ENCODE data around the gene LGR5. TPM values are rescaled to one million over a fixed set of nuclear protein-coding genes. Genes with fewer than 3 reads are reported as not detected.
A peak's percentile ranks its signal among the peaks of the same experiment; 100 is the strongest.

LGR5 gene
- total RNA-seq = not detected
- not detected for polyA plus RNA-seq

- H3K27me3 ChIP-seq (ENCODE audit: control insufficient read depth, insufficient read depth, low read length) = peaks cover 36% of the 10 kb centered on the region
- no peak for DNase-seq
- peak; percentile 14 to 28 for ATAC-seq (ENCODE audit: low read depth in 2 of 2)
- H3K4me1 Mint-ChIP-seq = peaks cover 0 to 20% (median 9%) of the 10 kb centered on the region in 4 donors
- peak within 1 kb of the TSS in 3 of 4 donors; percentile 7 to 78 (median 75) for H3K4me3 Mint-ChIP-seq
- H3K36me3 Mint-ChIP-seq = no peaks in the 10 kb centered on the region
- H3K4me1 ChIP-seq (ENCODE audit: control insufficient read depth, insufficient read depth, low read length, poor library complexity, severe bottlenecking) = peaks cover 24% of the 10 kb centered on the region
- H3K36me3 ChIP-seq (ENCODE audit: control insufficient read depth, insufficient read depth, low read length) = no peaks in the 10 kb centered on the region
- H3K4me3 ChIP-seq (ENCODE audit: low read depth, low read length) = peak within 1 kb of the TSS; percentile 32
- peaks cover 62% of the 10 kb centered on the region for H3K27me3 Mint-ChIP-seq
- H3K27ac ChIP-seq (ENCODE audit: insufficient read depth, low read length, poor library complexity, severe bottlenecking) = no peak within 1 kb of the TSS
- peaks cover 4 to 7% of the 10 kb centered on the region in 2 experiments for H3K9me3 ChIP-seq (ENCODE audit: control insufficient read depth in 2 of 2, low read length in 2 of 2)
- H3K27ac Mint-ChIP-seq = no peak within 1 kb of the TSS
- peaks cover 0 to 23% (median 7%) of the 10 kb centered on the region in 7 donors for H3K9me3 Mint-ChIP-seq
Observed at GRCh38 chr12:71439613-71440344, at the start of gene LGR5. Gene LGR5 (plus strand): TSS chr12:71439798. CDS start chr12:71440081, 283 bp downstream.

GRCh38 chr12:71392521-71393145 is 47.0 kb upstream of the LGR5 start:
- peak in 1 of 2 donors; percentile 39 for ATAC-seq (ENCODE audit: low read depth in 2 of 2)
- H3K27me3 ChIP-seq (ENCODE audit: control insufficient read depth, insufficient read depth, low read length) = no peaks in the 10 kb centered on the region
- no peak overlapping the region for H3K27ac ChIP-seq (ENCODE audit: insufficient read depth, low read length, poor library complexity, severe bottlenecking)
- no peaks in the 10 kb centered on the region for H3K4me1 Mint-ChIP-seq
- peaks cover 0 to 3% (median 0%) of the 10 kb centered on the region in 7 donors for H3K9me3 Mint-ChIP-seq
- DNase-seq = peak in 1 of 3 donors; percentile 57
- H3K4me1 ChIP-seq (ENCODE audit: control insufficient read depth, insufficient read depth, low read length, poor library complexity, severe bottlenecking) = no peaks in the 10 kb centered on the region
- H3K4me3 ChIP-seq (ENCODE audit: low read depth, low read length) = no peak overlapping the region
- H3K9me3 ChIP-seq (ENCODE audit: control insufficient read depth in 2 of 2, low read length in 2 of 2) = no peaks in the 10 kb centered on the region
- no peak overlapping the region for H3K4me3 Mint-ChIP-seq
- H3K27me3 Mint-ChIP-seq = peaks cover 6% of the 10 kb centered on the region
- H3K27ac Mint-ChIP-seq = no peak overlapping the region
- H3K36me3 Mint-ChIP-seq = no peaks in the 10 kb centered on the region
- no peaks in the 10 kb centered on the region for H3K36me3 ChIP-seq (ENCODE audit: control insufficient read depth, insufficient read depth, low read length)

- H3K4me1 Mint-ChIP-seq = no peaks in the 10 kb centered on the region
- Histone ChIP-seq H3K4me3 (ENCODE audit: low read depth, low read length) (no peak overlapping the region), H3K27me3 (ENCODE audit: control insufficient read depth, insufficient read depth, low read length) (no peaks in the 10 kb centered on the region), H3K4me1 (ENCODE audit: control insufficient read depth, insufficient read depth, low read length, poor library complexity, severe bottlenecking) (no peaks in the 10 kb centered on the region), H3K36me3 (ENCODE audit: control insufficient read depth, insufficient read depth, low read length) (no peaks in the 10 kb centered on the region), H3K27ac (ENCODE audit: insufficient read depth, low read length, poor library complexity, severe bottlenecking) (no peak overlapping the region), H3K9me3 (ENCODE audit: control insufficient read depth in 2 of 2, low read length in 2 of 2) (no peaks in the 10 kb centered on the region)
- H3K27me3 Mint-ChIP-seq = peaks cover 5% of the 10 kb centered on the region
- peak in 1 of 3 donors; percentile 4 for DNase-seq
- peaks cover 0 to 3% (median 0%) of the 10 kb centered on the region in 7 donors for H3K9me3 Mint-ChIP-seq
- no peak overlapping the region for H3K4me3 Mint-ChIP-seq
- no peaks in the 10 kb centered on the region for H3K36me3 Mint-ChIP-seq
- no peak overlapping the region for H3K27ac Mint-ChIP-seq
- ATAC-seq (ENCODE audit: low read depth in 2 of 2) = no peak
Observed at GRCh38 chr12:71393625-71394024, 46.0 kb upstream of the LGR5 start.

GRCh38 chr12:71397433-71397954 is 42.1 kb upstream of the LGR5 start:
- no peak overlapping the region for H3K4me3 ChIP-seq (ENCODE audit: low read depth, low read length)
- DNase-seq (no peak), ATAC-seq (ENCODE audit: low read depth in 2 of 2) (no peak)
- no peaks in the 10 kb centered on the region for H3K4me1 Mint-ChIP-seq
- no peak overlapping the region for H3K27ac Mint-ChIP-seq
- no peaks in the 10 kb centered on the region for H3K27me3 Mint-ChIP-seq
- no peaks in the 10 kb centered on the region for H3K9me3 ChIP-seq (ENCODE audit: control insufficient read depth in 2 of 2, low read length in 2 of 2)
- H3K27me3 ChIP-seq (ENCODE audit: control insufficient read depth, insufficient read depth, low read length) = no peaks in the 10 kb centered on the region
- H3K36me3 ChIP-seq (ENCODE audit: control insufficient read depth, insufficient read depth, low read length) = no peaks in the 10 kb centered on the region
- H3K4me3 Mint-ChIP-seq = no peak overlapping the region
- no peaks in the 10 kb centered on the region for H3K4me1 ChIP-seq (ENCODE audit: control insufficient read depth, insufficient read depth, low read length, poor library complexity, severe bottlenecking)
- H3K27ac ChIP-seq (ENCODE audit: insufficient read depth, low read length, poor library complexity, severe bottlenecking) = no peak overlapping the region
- H3K36me3 Mint-ChIP-seq = no peaks in the 10 kb centered on the region
- peaks cover 0 to 3% (median 0%) of the 10 kb centered on the region in 7 donors for H3K9me3 Mint-ChIP-seq

GRCh38 chr12:71399197-71399596 is 40.4 kb upstream of the LGR5 start:
- Histone ChIP-seq H3K36me3 (ENCODE audit: control insufficient read depth, insufficient read depth, low read length) (no peaks in the 10 kb centered on the region), H3K9me3 (ENCODE audit: control insufficient read depth in 2 of 2, low read length in 2 of 2) (no peaks in the 10 kb centered on the region), H3K27me3 (ENCODE audit: control insufficient read depth, insufficient read depth, low read length) (no peaks in the 10 kb centered on the region), H3K4me1 (ENCODE audit: control insufficient read depth, insufficient read depth, low read length, poor library complexity, severe bottlenecking) (no peaks in the 10 kb centered on the region), H3K4me3 (ENCODE audit: low read depth, low read length) (no peak overlapping the region), H3K27ac (ENCODE audit: insufficient read depth, low read length, poor library complexity, severe bottlenecking) (no peak overlapping the region)
- H3K9me3 Mint-ChIP-seq = peaks cover 0 to 6% (median 0%) of the 10 kb centered on the region in 7 donors
- peaks cover 6% of the 10 kb centered on the region for H3K27me3 Mint-ChIP-seq
- DNase-seq (no peak), ATAC-seq (ENCODE audit: low read depth in 2 of 2) (no peak)
- H3K4me3 Mint-ChIP-seq = no peak overlapping the region
- no peaks in the 10 kb centered on the region for H3K4me1 Mint-ChIP-seq
- no peak overlapping the region for H3K27ac Mint-ChIP-seq
- no peaks in the 10 kb centered on the region for H3K36me3 Mint-ChIP-seq

- Mint-ChIP-seq H3K4me3 (no peak overlapping the region), H3K36me3 (no peaks in the 10 kb centered on the region), H3K27ac (no peak overlapping the region), H3K4me1 (no peaks in the 10 kb centered on the region), H3K9me3 (peaks cover 0 to 13% (median 2%) of the 10 kb centered on the region in 7 donors), H3K27me3 (peaks cover 6% of the 10 kb centered on the region)
- no peak for ATAC-seq (ENCODE audit: low read depth in 2 of 2)
- Histone ChIP-seq H3K4me3 (ENCODE audit: low read depth, low read length) (no peak overlapping the region), H3K27me3 (ENCODE audit: control insufficient read depth, insufficient read depth, low read length) (no peaks in the 10 kb centered on the region), H3K27ac (ENCODE audit: insufficient read depth, low read length, poor library complexity, severe bottlenecking) (no peak overlapping the region), H3K36me3 (ENCODE audit: control insufficient read depth, insufficient read depth, low read length) (no peaks in the 10 kb centered on the region), H3K4me1 (ENCODE audit: control insufficient read depth, insufficient read depth, low read length, poor library complexity, severe bottlenecking) (no peaks in the 10 kb centered on the region), H3K9me3 (ENCODE audit: control insufficient read depth in 2 of 2, low read length in 2 of 2) (no peaks in the 10 kb centered on the region)
- no peak for DNase-seq
Observed at GRCh38 chr12:71400481-71400880, 39.1 kb upstream of the LGR5 start.

GRCh38 chr12:71405884-71406283 is 33.7 kb upstream of the LGR5 start:
- no peaks in the 10 kb centered on the region for H3K36me3 ChIP-seq (ENCODE audit: control insufficient read depth, insufficient read depth, low read length)
- H3K27ac Mint-ChIP-seq = no peak overlapping the region
- H3K4me1 Mint-ChIP-seq = no peaks in the 10 kb centered on the region
- H3K27me3 ChIP-seq (ENCODE audit: control insufficient read depth, insufficient read depth, low read length) = no peaks in the 10 kb centered on the region
- H3K4me3 ChIP-seq (ENCODE audit: low read depth, low read length) = no peak overlapping the region
- H3K27ac ChIP-seq (ENCODE audit: insufficient read depth, low read length, poor library complexity, severe bottlenecking) = no peak overlapping the region
- peaks cover 6% of the 10 kb centered on the region for H3K27me3 Mint-ChIP-seq
- no peak overlapping the region for H3K4me3 Mint-ChIP-seq
- ATAC-seq (ENCODE audit: low read depth in 2 of 2) = no peak
- no peaks in the 10 kb centered on the region for H3K36me3 Mint-ChIP-seq
- H3K9me3 ChIP-seq (ENCODE audit: control insufficient read depth in 2 of 2, low read length in 2 of 2) = peaks cover 0 to 2% of the 10 kb centered on the region in 2 experiments
- no peaks in the 10 kb centered on the region for H3K4me1 ChIP-seq (ENCODE audit: control insufficient read depth, insufficient read depth, low read length, poor library complexity, severe bottlenecking)
- no peak for DNase-seq
- peaks cover 0 to 31% (median 5%) of the 10 kb centered on the region in 7 donors for H3K9me3 Mint-ChIP-seq

Data from CD4-positive, CD25-positive, alpha-beta regulatory T cell (primary cell).